ENCODE data around the gene ATP6V0B. TPM values are rescaled to one million over a fixed set of nuclear protein-coding genes. Genes with fewer than 3 reads are reported as not detected.

The ATP6V0B gene
- total and polyA plus RNA-seq, 10 of the 15 experiments (the other 5 are each of a cell fraction or from before 2014, with no cell fraction given), result 65.3 to 250 (median 144) TPM

- Histone ChIP-seq H3K4me1 (ENCODE audit: control insufficient read depth, insufficient read depth, low read length) (no peaks in the 10 kb centered on the region), H3K4me3 (no peak overlapping the region), H3K9me3 (replicated peaks; ENCODE audit: control insufficient read depth, insufficient read depth, low read length) (no peaks in the 10 kb centered on the region), H3K79me2 (ENCODE audit: control insufficient read depth, insufficient read depth, low read length) (no peaks in the 10 kb centered on the region), H3K36me3 (ENCODE audit: control insufficient read depth in 2 of 2, insufficient read depth in 2 of 2, low read length in 1 of 2) (peaks cover 0 to 12% of the 10 kb centered on the region in 2 experiments; a peak in 1 of 4 replicates), H2AFZ (ENCODE audit: control insufficient read depth, low read depth, low read length) (no peak overlapping the region), H3K4me2 (ENCODE audit: control insufficient read depth, insufficient read depth) (no peak overlapping the region), H3K9ac (ENCODE audit: control insufficient read depth, insufficient read depth, low read length) (no peak overlapping the region), H4K20me1 (ENCODE audit: control insufficient read depth, insufficient read depth) (no peaks in the 10 kb centered on the region), H3K27me3 (replicated peaks in 1 of 2; ENCODE audit: control insufficient read depth in 2 of 2, insufficient read depth in 2 of 2, low read length in 1 of 2) (no peaks in the 10 kb centered on the region), H3K27ac (ENCODE audit: control insufficient read depth, insufficient read depth) (no peak overlapping the region)
- no TSS peak for BruUV-seq (replicated peaks)
- POLR2A ChIA-PET, result no interaction called here
- CTCF ChIA-PET, result no interaction called here
- intact Hi-C loops (cut with micrococcal nuclease; ENCODE audit: unreplicated experiment) (no loop called here), in situ Hi-C loops (cut with MboI) (no loop called here)
- WGBS (ENCODE audit: insufficient coverage, insufficient replicate concordance, low lambda C conversion rate, missing lambda C conversion rate), result 81% methylated on average over 3 of the region's 3 CpGs
- SMC1A ChIA-PET (ENCODE audit: uncharacterized antibody, unreplicated experiment), result no interaction called here
- FAIRE-seq, result no peak
- TF ChIP-seq IKZF1 (conservative IDR thresholded peaks at IDR 0.05) (no peak), MEF2A (IDR thresholded peaks at IDR 0.05; ENCODE audit: insufficient read depth, low read depth, low read length) (no peak), MTA2 (IDR thresholded peaks at IDR 0.05; ENCODE audit: low read depth) (no peak), PKNOX1 (IDR thresholded peaks at IDR 0.05) (no peak), KLF5 (IDR thresholded peaks at IDR 0.05; ENCODE audit: partially characterized antibody) (no peak), POLR2AphosphoS2 (IDR thresholded peaks at IDR 0.05; ENCODE audit: low read depth, low read length) (no peak), MEF2B (IDR thresholded peaks at IDR 0.05; ENCODE audit: partially characterized antibody, poor library complexity, severe bottlenecking) (no peak), BACH1 (IDR thresholded peaks at IDR 0.05; ENCODE audit: borderline replicate concordance) (no peak), STAT3 (IDR thresholded peaks at IDR 0.05; ENCODE audit: low read depth, low read length) (no peak), CHD1 (IDR thresholded peaks at IDR 0.05; ENCODE audit: low read depth, low read length) (no peak), PRDM15 (CRISPR knock-in tag; IDR thresholded peaks at IDR 0.05) (no peak), EED (IDR thresholded peaks at IDR 0.05; ENCODE audit: low read depth) (no peak), JUNB (IDR thresholded peaks at IDR 0.05) (no peak), HDAC2 (IDR thresholded peaks at IDR 0.05) (no peak)
- RAD21 ChIA-PET (ENCODE audit: unreplicated experiment), result no interaction called here
- no peak for DNase-seq (ENCODE audit: low read depth, low spot score)
- ATAC-seq, result no peak
Measured at GRCh38 chr1:43961692-43962091, 13.1 kb upstream of the ATP6V0B start.

Measured in GM12878 (cell line).